K562 (cell line): Measurements from ENCODE around the gene PRKCE. TPM values are rescaled to one million over a fixed set of nuclear protein-coding genes. Genes with fewer than 3 reads are reported as not detected.

Source experiments
- BMI1 ChIP-seq: fragments of 150-350 bp; IDR thresholded peaks from 2 replicates; pipeline ENCODE4 v1.6.1; 2014; ENCODE audit warnings: low read length
- CHD4 ChIP-seq: fragments of 200-600 bp; sonication (generic); IDR thresholded peaks from 3 replicates; pipeline ENCODE4 v1.6.1; 2012; ENCODE audit warnings: low read depth, mild to moderate bottlenecking, mixed read lengths, low read length, inconsistent platforms; ENCODE audit not compliant: insufficient read depth, insufficient replicate concordance, poor library complexity, severe bottlenecking
- TRIM28 ChIP-seq: fragments of 450-650 bp; IDR thresholded peaks from 2 replicates; pipeline ENCODE4 v1.6.1; 2017
- ZNF184 ChIP-seq: sonication (generic); formaldehyde crosslinking; IDR thresholded peaks from 2 replicates; pipeline ENCODE4 v1.5.0; 2020; ENCODE audit warnings: missing genetic modification reagents
- polyA plus RNA-seq, 8 experiments: library from polyadenylated mRNA; depleted of rRNA in 4 of 8; stranded (reverse) in 5 of 8; unstranded in 3 of 8; fragments of >200 nt; fragmentation: Nextera tagmentation in 2 of 8; fragmentation: Illumina TruSeq in 1 of 8; extraction: Ambion mirVana in 2 of 8; extraction: Trizol in 1 of 8; gene quantifications; 2 replicates each; pipeline versions ENCODE4 v1.2.1 to v1.2.3, GENCODE V29; 2011 to 2014; ENCODE audit warnings: inconsistent platforms in 1 of 8, missing spikeins in 1 of 8
- total RNA-seq, 7 experiments: library from RNA; depleted of rRNA in 6 of 7; stranded (reverse); fragments of >200 nt in 6 of 7; fragmentation: Illumina TruSeq in 2 of 7; extraction: Trizol in 2 of 7; gene quantifications; 2 replicates each; pipeline versions ENCODE4 v1.2.1 to v1.2.3, GENCODE V29; 2011 to 2021; ENCODE audit warnings: low replicate concordance in 1 of 7
- TF ChIP-seq, protein P1 (sequence below): fragments of 450-650 bp; IDR thresholded peaks from 2 replicates; pipeline ENCODE4 v1.6.1; 2016; ENCODE audit warnings: antibody characterized with exemption
- TF ChIP-seq, protein P2 (sequence below), 2 experiments: IDR thresholded peaks; 2 replicates each; pipeline ENCODE4 v1.6.1; 2012; ENCODE audit warnings: improper control_type of control experiment in 2 of 2, low read depth in 2 of 2, low read length in 2 of 2, borderline replicate concordance in 1 of 2

Gene PRKCE
- total and polyA plus RNA-seq, 9 of the 15 experiments (the other 6 are each of a cell fraction or from before 2014, with no cell fraction given) = 0.06 to 1.0 (median 0.22) TPM; not detected in 1

DNA sequence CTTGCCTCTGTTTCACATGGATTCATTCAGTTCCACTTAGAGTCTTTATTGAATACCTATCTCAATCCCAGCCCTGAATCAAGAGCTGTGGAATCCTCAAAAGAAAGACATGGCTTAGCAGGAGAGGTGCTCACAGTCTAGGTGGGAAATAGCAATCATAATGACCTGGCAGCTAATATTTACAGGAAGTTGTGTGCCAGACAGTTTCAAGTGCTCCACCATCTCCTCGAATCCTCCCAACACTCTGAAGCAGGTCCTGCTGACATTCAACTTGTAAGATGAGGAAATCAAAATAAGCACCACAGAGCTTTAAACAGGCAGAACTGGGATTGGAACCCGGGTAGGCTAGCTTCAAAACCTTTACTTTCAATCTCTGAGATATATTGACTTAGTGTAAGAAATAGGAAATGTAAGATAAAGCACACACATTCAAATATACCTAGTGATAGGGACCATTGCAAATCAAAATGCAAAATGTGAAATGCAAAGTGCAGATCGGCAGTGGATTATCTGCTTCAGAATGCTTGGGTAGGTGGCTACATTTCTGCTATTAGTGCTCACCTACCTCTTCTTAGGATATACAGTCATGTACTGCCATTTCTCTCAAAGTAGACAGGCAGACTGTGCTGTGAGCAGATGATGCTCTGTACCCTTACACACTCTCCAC, 182.0 kb downstream of the PRKCE start (continued):
- TF ChIP-seq, protein P1, sequence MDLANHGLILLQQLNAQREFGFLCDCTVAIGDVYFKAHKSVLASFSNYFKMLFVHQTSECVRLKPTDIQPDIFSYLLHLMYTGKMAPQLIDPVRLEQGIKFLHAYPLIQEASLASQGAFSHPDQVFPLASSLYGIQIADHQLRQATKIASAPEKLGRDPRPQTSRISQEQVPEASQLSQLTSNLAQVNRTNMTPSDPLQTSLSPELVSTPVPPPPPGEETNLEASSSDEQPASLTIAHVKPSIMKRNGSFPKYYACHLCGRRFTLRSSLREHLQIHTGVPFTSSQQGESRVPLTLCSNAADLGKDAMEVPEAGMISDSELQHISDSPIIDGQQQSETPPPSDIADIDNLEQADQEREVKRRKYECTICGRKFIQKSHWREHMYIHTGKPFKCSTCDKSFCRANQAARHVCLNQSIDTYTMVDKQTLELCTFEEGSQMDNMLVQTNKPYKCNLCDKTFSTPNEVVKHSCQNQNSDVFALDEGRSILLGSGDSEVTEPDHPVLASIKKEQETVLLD = no peak
- TF ChIP-seq ZNF184 = no peak
- no peak for TF ChIP-seq CHD4
- no peak for TF ChIP-seq TRIM28
- TF ChIP-seq, protein P2, sequence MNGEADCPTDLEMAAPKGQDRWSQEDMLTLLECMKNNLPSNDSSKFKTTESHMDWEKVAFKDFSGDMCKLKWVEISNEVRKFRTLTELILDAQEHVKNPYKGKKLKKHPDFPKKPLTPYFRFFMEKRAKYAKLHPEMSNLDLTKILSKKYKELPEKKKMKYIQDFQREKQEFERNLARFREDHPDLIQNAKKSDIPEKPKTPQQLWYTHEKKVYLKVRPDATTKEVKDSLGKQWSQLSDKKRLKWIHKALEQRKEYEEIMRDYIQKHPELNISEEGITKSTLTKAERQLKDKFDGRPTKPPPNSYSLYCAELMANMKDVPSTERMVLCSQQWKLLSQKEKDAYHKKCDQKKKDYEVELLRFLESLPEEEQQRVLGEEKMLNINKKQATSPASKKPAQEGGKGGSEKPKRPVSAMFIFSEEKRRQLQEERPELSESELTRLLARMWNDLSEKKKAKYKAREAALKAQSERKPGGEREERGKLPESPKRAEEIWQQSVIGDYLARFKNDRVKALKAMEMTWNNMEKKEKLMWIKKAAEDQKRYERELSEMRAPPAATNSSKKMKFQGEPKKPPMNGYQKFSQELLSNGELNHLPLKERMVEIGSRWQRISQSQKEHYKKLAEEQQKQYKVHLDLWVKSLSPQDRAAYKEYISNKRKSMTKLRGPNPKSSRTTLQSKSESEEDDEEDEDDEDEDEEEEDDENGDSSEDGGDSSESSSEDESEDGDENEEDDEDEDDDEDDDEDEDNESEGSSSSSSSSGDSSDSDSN (IDR thresholded peaks at IDR 0.05; ENCODE audit: borderline replicate concordance in 1 of 2, low read depth in 2 of 2, low read length in 2 of 2) = no peak
- TF ChIP-seq BMI1 = no peak
